GM23338 (cell line): ENCODE measurements around the gene DACH1. TPM values are rescaled to one million over a fixed set of nuclear protein-coding genes. Genes with fewer than 3 reads are reported as not detected.

Experiments used
- ATAC-seq: fragments of 200-7000 bp; cut with Tn5 transposase; 3 replicates; pipeline ENCODE4 v1.9.1; 2020
- DNase-seq: peaks from one replicate; pipeline ENCODE4 v3.0.0-alpha.2; 2015; ENCODE audit warnings: low spot score
- H2AFZ ChIP-seq: fragments of 200-600 bp; sonication (generic); 2 replicates; pipeline ENCODE4 v1.8.0; 2016; ENCODE audit warnings: antibody characterized with exemption, mild to moderate bottlenecking, moderate library complexity
- H3F3A ChIP-seq: fragments of 200-600 bp; sonication (generic); replicated peaks from 2 replicates; pipeline ENCODE4 v1.8.0; 2017; ENCODE audit warnings: antibody characterized with exemption, mixed run types, low read depth
- H3K27ac ChIP-seq: fragments of 200-600 bp; sonication (generic); 2 replicates; pipeline ENCODE4 v1.6.1; 2016; ENCODE audit warnings: low read depth
- H3K27me3 ChIP-seq: fragments of 200-600 bp; sonication (generic); 2 replicates; pipeline ENCODE4 v1.8.0; 2016; ENCODE audit warnings: mild to moderate bottlenecking, mixed run types, moderate library complexity; ENCODE audit not compliant: insufficient read depth
- H3K36me3 ChIP-seq: fragments of 200-600 bp; sonication (generic); 2 replicates; pipeline ENCODE4 v1.8.0; 2016; ENCODE audit warnings: mild to moderate bottlenecking; ENCODE audit not compliant: insufficient read depth
- H3K4me1 ChIP-seq: fragments of 200-600 bp; sonication (generic); 2 replicates; pipeline ENCODE4 v1.8.0; 2016; ENCODE audit warnings: mild to moderate bottlenecking, moderate library complexity; ENCODE audit not compliant: insufficient read depth
- H3K4me2 ChIP-seq: fragments of 200-600 bp; sonication (generic); 2 replicates; pipeline ENCODE4 v1.7.1; 2017; ENCODE audit warnings: mixed run types
- H3K4me3 ChIP-seq: fragments of 200-600 bp; sonication (generic); 2 replicates; pipeline ENCODE4 v1.6.1; 2016; ENCODE audit warnings: mixed run types
- H3K79me2 ChIP-seq: fragments of 200-600 bp; sonication (generic); replicated peaks from 2 replicates; pipeline ENCODE4 v1.8.0; 2017; ENCODE audit warnings: mild to moderate bottlenecking; ENCODE audit not compliant: insufficient read depth
- H3K9me2 ChIP-seq: fragments of 200-600 bp; sonication (generic); 2 replicates; pipeline ENCODE4 v1.8.0; 2017; ENCODE audit not compliant: insufficient read depth
- H4K20me1 ChIP-seq: fragments of 200-600 bp; sonication (generic); replicated peaks from 2 replicates; pipeline ENCODE4 v1.8.0; 2017; ENCODE audit warnings: mild to moderate bottlenecking; ENCODE audit not compliant: insufficient read depth
- H3K27ac Mint-ChIP-seq: 2 replicates; pipeline ENCODE4 v1.8.0; 2020; ENCODE audit warnings: inconsistent platforms, mild to moderate bottlenecking, moderate library complexity, mixed read lengths
- H3K27me3 Mint-ChIP-seq: 3 replicates; pipeline ENCODE4 v1.8.0; 2022; ENCODE audit warnings: low read depth, mild to moderate bottlenecking, moderate library complexity, mixed read lengths, inconsistent platforms; ENCODE audit not compliant: insufficient read depth, poor library complexity
- H3K36me3 Mint-ChIP-seq: 3 replicates; pipeline ENCODE4 v1.8.0; 2021; ENCODE audit warnings: low read depth, mild to moderate bottlenecking, inconsistent platforms, moderate library complexity, mixed read lengths
- H3K4me1 Mint-ChIP-seq: 3 replicates; pipeline ENCODE4 v1.8.0; 2020; ENCODE audit warnings: mild to moderate bottlenecking, inconsistent platforms, mixed read lengths
- H3K4me3 Mint-ChIP-seq: 3 replicates; pipeline ENCODE4 v1.8.0; 2021; ENCODE audit warnings: moderate library complexity, mild to moderate bottlenecking, inconsistent platforms, mixed read lengths
- H3K9me3 Mint-ChIP-seq: 3 replicates; pipeline ENCODE4 v1.8.0; 2020; ENCODE audit warnings: moderate library complexity, mild to moderate bottlenecking, inconsistent platforms, mixed read lengths
- CREB1 ChIP-seq: fragments of 250-450 bp; sonication (Bioruptor Pico); IDR thresholded peaks from 2 replicates; pipeline ENCODE4 v1.5.0; 2020; ENCODE audit warnings: low read depth, mild to moderate bottlenecking, moderate library complexity
- EZH2 ChIP-seq: fragments of 200-600 bp; sonication (generic); IDR thresholded peaks from one replicate; pipeline ENCODE4 v1.8.0; 2017; ENCODE audit warnings: antibody characterized with exemption, mild to moderate bottlenecking, low read depth; ENCODE audit not compliant: unreplicated experiment
- EZH2phosphoT487 ChIP-seq: fragments of 200-600 bp; sonication (generic); IDR thresholded peaks from one replicate; pipeline ENCODE4 v1.8.1; 2018; ENCODE audit warnings: antibody characterized with exemption; ENCODE audit not compliant: unreplicated experiment
- JUNB ChIP-seq: IDR thresholded peaks from one replicate; pipeline ENCODE4 v1.6.1; 2016; ENCODE audit warnings: antibody characterized with exemption; ENCODE audit not compliant: unreplicated experiment
- NANOG ChIP-seq: IDR thresholded peaks from 2 replicates; pipeline ENCODE4 v1.6.1; 2016; ENCODE audit warnings: antibody characterized with exemption, borderline replicate concordance
- REST ChIP-seq: IDR thresholded peaks from one replicate; pipeline ENCODE4 v1.6.1; 2018; ENCODE audit warnings: antibody characterized with exemption; ENCODE audit not compliant: unreplicated experiment
- STAT1 ChIP-seq: IDR thresholded peaks from one replicate; pipeline ENCODE4 v1.6.1; 2016; ENCODE audit warnings: antibody characterized with exemption; ENCODE audit not compliant: unreplicated experiment
- ZNF114 ChIP-seq: fragments of 250-450 bp; sonication (Bioruptor Pico); IDR thresholded peaks from 2 replicates; pipeline ENCODE4 v1.5.0; 2020; ENCODE audit warnings: mild to moderate bottlenecking, moderate library complexity
- polyA plus RNA-seq: library from polyadenylated mRNA; unstranded; fragments of >200 nt; fragmentation: Nextera tagmentation; extraction: Ambion mirVana; gene quantifications from 2 replicates; pipeline ENCODE4 v1.2.1, GENCODE V29; 2016
- total RNA-seq: library from RNA; depleted of rRNA; stranded (reverse); fragments of >200 nt; shearing (Covaris generic); gene quantifications from 2 replicates; pipeline ENCODE4 v1.2.3, GENCODE V29; 2014

The DACH1 gene
- total and polyA plus RNA-seq, 2 experiments from 2014 or later: 0.45 to 0.57 TPM

DNA sequence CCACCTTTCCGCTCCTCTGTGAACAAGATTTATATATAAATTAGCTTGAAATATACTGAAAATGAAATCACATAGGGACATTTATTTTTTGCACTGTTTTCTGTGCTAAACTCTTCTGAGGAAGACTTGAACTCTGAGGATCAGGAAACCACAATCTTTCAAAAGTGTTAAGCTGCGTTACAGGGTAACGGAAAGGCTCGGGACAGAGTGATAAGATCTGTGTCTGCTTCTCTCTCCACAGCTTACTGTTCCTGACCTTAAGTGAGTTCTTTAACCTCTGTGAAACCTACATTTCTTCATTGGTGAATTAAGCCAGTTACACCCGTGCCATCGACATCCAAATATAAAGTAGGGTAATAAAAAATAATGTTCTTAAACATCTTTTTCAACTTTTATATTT, 38.9 kb downstream of the DACH1 start:
- no peak for ATAC-seq
- no peak overlapping the region for H3K27ac Mint-ChIP-seq
- DNase-seq: no peak
- Histone ChIP-seq H4K20me1 (no peaks in the 10 kb centered on the region), H3K9me2 (no peaks in the 10 kb centered on the region), H3K36me3 (no peaks in the 10 kb centered on the region), H3K4me1 (peaks cover 3% of the 10 kb centered on the region; the same call in 1 of the 2 replicates), H3F3A (no peaks in the 10 kb centered on the region), H3K27ac (no peak overlapping the region), H3K79me2 (no peaks in the 10 kb centered on the region), H3K4me2 (no peak overlapping the region), H2AFZ (no peak overlapping the region), H3K4me3 (no peak overlapping the region), H3K27me3 (no peaks in the 10 kb centered on the region)
- no peaks in the 10 kb centered on the region for H3K36me3 Mint-ChIP-seq
- H3K4me1 Mint-ChIP-seq: peaks cover 14% of the 10 kb centered on the region; the same call in 2 of the 3 replicates
- no peaks in the 10 kb centered on the region for H3K9me3 Mint-ChIP-seq
- no peak overlapping the region for H3K4me3 Mint-ChIP-seq
- TF ChIP-seq REST (no peak), CREB1 (CRISPR knock-in tag) (no peak), ZNF114 (CRISPR knock-in tag) (no peak), EZH2 (no peak), EZH2phosphoT487 (no peak), NANOG (no peak), JUNB (no peak), STAT1 (no peak)
- no peaks in the 10 kb centered on the region for H3K27me3 Mint-ChIP-seq

GRCh38 chr13:71827241-71827640, 39.8 kb downstream of the DACH1 start:
- H3K4me1 Mint-ChIP-seq: peaks cover 14% of the 10 kb centered on the region; the same call in 2 of the 3 replicates
- no peaks in the 10 kb centered on the region for H4K20me1 ChIP-seq

More at GRCh38 chr13:71827241-71827640, 39.8 kb downstream of the DACH1 start:
- Histone ChIP-seq H3K9me2 (no peaks in the 10 kb centered on the region), H2AFZ (no peak overlapping the region), H3K27ac (no peak overlapping the region), H3K79me2 (no peaks in the 10 kb centered on the region), H3K27me3 (no peaks in the 10 kb centered on the region), H3K36me3 (no peaks in the 10 kb centered on the region), H3K4me3 (no peak overlapping the region), H3F3A (no peaks in the 10 kb centered on the region), H3K4me2 (no peak overlapping the region), H3K4me1 (peaks cover 3% of the 10 kb centered on the region; the same call in 1 of the 2 replicates)
- no peak for ATAC-seq
- Mint-ChIP-seq H3K9me3 (no peaks in the 10 kb centered on the region), H3K27ac (no peak overlapping the region), H3K4me3 (no peak overlapping the region), H3K36me3 (no peaks in the 10 kb centered on the region), H3K27me3 (no peaks in the 10 kb centered on the region)
- no peak for TF ChIP-seq STAT1
- no peak for DNase-seq
